ENCODE data around the gene CDC42EP1. TPM values are rescaled to one million over a fixed set of nuclear protein-coding genes. Genes with fewer than 3 reads are reported as not detected.

Gene CDC42EP1
- total and polyA plus RNA-seq, 2 donors (not counting 1 experiment from before 2014, with no cell fraction given): 0.22 TPM; not detected in 1

DNA sequence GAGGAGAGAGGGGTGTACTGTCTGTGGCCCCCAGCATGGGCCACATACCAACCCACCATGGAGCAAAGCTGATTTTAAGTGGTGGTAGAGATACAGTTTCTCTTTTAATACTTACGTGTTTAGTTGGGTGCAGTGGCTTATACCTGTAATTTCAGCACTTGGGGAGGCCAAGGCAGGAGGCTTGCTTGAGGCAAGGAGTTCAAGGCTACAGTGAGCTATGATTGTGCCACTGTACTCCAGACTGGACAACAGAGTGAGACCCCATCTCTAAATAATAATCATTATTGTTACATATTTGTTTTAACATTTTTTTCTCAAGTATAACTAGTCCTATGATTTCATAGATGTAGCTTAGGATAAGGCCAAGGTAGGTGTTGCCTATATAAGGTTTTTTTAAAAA is 57.2 kb downstream of the CDC42EP1 start:
- Histone ChIP-seq H3K4me3 (ENCODE audit: control extremely low read depth in 1 of 5, extremely low read depth in 1 of 5, insufficient read depth in 1 of 5, low read depth in 2 of 5, low read length in 4 of 5) (no peak overlapping the region), H3K36me3 (replicated peaks in 1 of 2; ENCODE audit: control extremely low read depth in 1 of 2, control insufficient read depth in 1 of 2, extremely low read depth in 1 of 2, insufficient read depth in 2 of 2, low read length in 1 of 2) (peaks cover 4 to 45% of the 10 kb centered on the region in 2 experiments), H3K9ac (ENCODE audit: low read length) (no peak overlapping the region), H3K9me3 (ENCODE audit: control extremely low read depth in 1 of 3, control insufficient read depth in 2 of 3, insufficient read depth in 1 of 3, low read length in 2 of 3) (no peaks in the 10 kb centered on the region), H3K27ac (ENCODE audit: low read length in 2 of 2) (peak overlapping the region; percentile 18 to 25), H3K4me1 (ENCODE audit: control insufficient read depth in 2 of 2, insufficient read depth in 2 of 2, low read length in 2 of 2) (peaks cover 3 to 39% of the 10 kb centered on the region in 2 donors), H3K79me2 (ENCODE audit: control insufficient read depth, insufficient read depth, low read length) (peaks cover 4% of the 10 kb centered on the region), H2AFZ (ENCODE audit: insufficient read depth, low read depth, low read length, poor library complexity, severe bottlenecking) (no peak overlapping the region), H3K27me3 (replicated peaks in 1 of 4; ENCODE audit: control extremely low read depth in 1 of 4, control insufficient read depth in 3 of 4, insufficient read depth in 4 of 4, low read length in 3 of 4) (no peaks in the 10 kb centered on the region), H3K4me2 (replicated peaks; ENCODE audit: low read depth, low read length, poor library complexity, severe bottlenecking) (no peak overlapping the region), H4K20me1 (ENCODE audit: control insufficient read depth, insufficient read depth, low read length, poor library complexity, severe bottlenecking) (no peaks in the 10 kb centered on the region)
- Mint-ChIP-seq H3K27me3 (no peaks in the 10 kb centered on the region), H3K4me1 (peaks cover 21% of the 10 kb centered on the region), H3K4me3 (no peak overlapping the region), H3K27ac (peak overlapping the region; percentile 15), H3K9me3 (ENCODE audit: insufficient read depth) (no peaks in the 10 kb centered on the region)
- POLR2A ChIA-PET: interaction anchor here (0.5 to 2.4 kb wide), 5 partner anchors 9 to 1252 kb away, joined by 3 to 11 read pairs (median 8); partner anchors contain the start of gene GGA1
- DNase-seq (no peak), ATAC-seq (ENCODE audit: low read depth) (no peak)
- intact Hi-C loops (cut with micrococcal nuclease): no loop called here
- WGBS (ENCODE audit: insufficient coverage): no CpG with 5 or more reads among the region's 1 CpG
- CTCF ChIA-PET: interaction anchor here (0.9 to 30.7 kb wide), 6 partner anchors 10 to 227 kb away, joined by 3 to 620 read pairs (median 11); partner anchors contain the start of genes ANKRD54, GGA1, LGALS1 and NOL12
- TF ChIP-seq, protein P1, sequence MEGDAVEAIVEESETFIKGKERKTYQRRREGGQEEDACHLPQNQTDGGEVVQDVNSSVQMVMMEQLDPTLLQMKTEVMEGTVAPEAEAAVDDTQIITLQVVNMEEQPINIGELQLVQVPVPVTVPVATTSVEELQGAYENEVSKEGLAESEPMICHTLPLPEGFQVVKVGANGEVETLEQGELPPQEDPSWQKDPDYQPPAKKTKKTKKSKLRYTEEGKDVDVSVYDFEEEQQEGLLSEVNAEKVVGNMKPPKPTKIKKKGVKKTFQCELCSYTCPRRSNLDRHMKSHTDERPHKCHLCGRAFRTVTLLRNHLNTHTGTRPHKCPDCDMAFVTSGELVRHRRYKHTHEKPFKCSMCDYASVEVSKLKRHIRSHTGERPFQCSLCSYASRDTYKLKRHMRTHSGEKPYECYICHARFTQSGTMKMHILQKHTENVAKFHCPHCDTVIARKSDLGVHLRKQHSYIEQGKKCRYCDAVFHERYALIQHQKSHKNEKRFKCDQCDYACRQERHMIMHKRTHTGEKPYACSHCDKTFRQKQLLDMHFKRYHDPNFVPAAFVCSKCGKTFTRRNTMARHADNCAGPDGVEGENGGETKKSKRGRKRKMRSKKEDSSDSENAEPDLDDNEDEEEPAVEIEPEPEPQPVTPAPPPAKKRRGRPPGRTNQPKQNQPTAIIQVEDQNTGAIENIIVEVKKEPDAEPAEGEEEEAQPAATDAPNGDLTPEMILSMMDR (IDR thresholded peaks at IDR 0.05): no peak
- TF ChIP-seq EZH2 (IDR thresholded peaks at IDR 0.05; ENCODE audit: borderline replicate concordance, insufficient read depth, low read depth, low read length, poor library complexity, severe bottlenecking): no peak

DNA sequence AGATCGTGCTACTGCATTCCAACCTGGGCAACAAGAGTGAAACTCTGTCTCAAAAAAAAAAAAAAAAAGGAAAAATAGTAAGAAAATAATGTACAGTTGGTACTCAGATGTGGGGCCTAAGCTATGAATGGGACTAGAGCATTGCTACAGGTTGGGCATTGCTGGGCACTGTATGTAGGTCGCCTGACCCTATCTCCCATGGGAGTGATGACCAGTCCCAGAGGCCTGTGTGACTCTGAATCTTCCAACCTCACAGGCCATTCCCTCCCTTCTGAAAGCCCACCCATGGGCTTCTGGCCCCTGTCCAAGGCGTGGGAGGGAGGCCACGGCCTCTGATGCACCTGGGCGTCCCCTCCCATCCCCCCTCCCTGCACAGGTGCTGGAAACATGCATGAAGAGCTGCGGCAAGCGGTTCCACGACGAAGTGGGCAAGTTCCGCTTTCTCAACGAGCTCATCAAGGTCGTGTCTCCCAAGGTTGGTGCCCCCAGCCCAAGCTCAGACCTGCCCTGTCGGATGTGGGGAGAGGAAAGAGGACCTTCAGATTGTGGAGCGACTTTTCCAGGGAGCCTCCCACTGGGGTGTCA is 57.9 kb downstream of the CDC42EP1 start:
- ChIA-PET POLR2A (interaction anchor here (0.5 to 2.4 kb wide), 9 partner anchors 9 to 1253 kb away, joined by 3 to 11 read pairs (median 5); partner anchors contain the start of genes GGA1 and PDXP), CTCF (interaction anchor here (0.9 to 30.7 kb wide), 7 partner anchors 10 to 226 kb away, joined by 3 to 620 read pairs (median 3); partner anchors contain the start of genes ANKRD54, GGA1, LGALS1 and NOL12)
- no peaks in the 10 kb centered on the region for H3K27me3 Mint-ChIP-seq
- TF ChIP-seq, protein P1 (IDR thresholded peaks at IDR 0.05): no peak
- no peak for TF ChIP-seq EZH2 (IDR thresholded peaks at IDR 0.05; ENCODE audit: borderline replicate concordance, insufficient read depth, low read depth, low read length, poor library complexity, severe bottlenecking)
- Histone ChIP-seq H3K79me2 (ENCODE audit: control insufficient read depth, insufficient read depth, low read length) (no peaks in the 10 kb centered on the region), H3K9ac (ENCODE audit: low read length) (no peak overlapping the region), H3K4me3 (ENCODE audit: control extremely low read depth in 1 of 5, extremely low read depth in 1 of 5, insufficient read depth in 1 of 5, low read depth in 2 of 5, low read length in 4 of 5) (no peak overlapping the region), H3K27ac (ENCODE audit: low read length in 2 of 2) (peak overlapping the region; percentile 62 to 67), H3K9me3 (ENCODE audit: control extremely low read depth in 1 of 3, control insufficient read depth in 2 of 3, insufficient read depth in 1 of 3, low read length in 2 of 3) (no peaks in the 10 kb centered on the region), H3K27me3 (replicated peaks in 1 of 4; ENCODE audit: control extremely low read depth in 1 of 4, control insufficient read depth in 3 of 4, insufficient read depth in 4 of 4, low read length in 3 of 4) (no peaks in the 10 kb centered on the region), H3K36me3 (replicated peaks in 1 of 2; ENCODE audit: control extremely low read depth in 1 of 2, control insufficient read depth in 1 of 2, extremely low read depth in 1 of 2, insufficient read depth in 2 of 2, low read length in 1 of 2) (peaks cover 4 to 48% of the 10 kb centered on the region in 2 experiments), H3K4me2 (replicated peaks; ENCODE audit: low read depth, low read length, poor library complexity, severe bottlenecking) (peak overlapping the region; percentile 49), H2AFZ (ENCODE audit: insufficient read depth, low read depth, low read length, poor library complexity, severe bottlenecking) (no peak overlapping the region), H4K20me1 (ENCODE audit: control insufficient read depth, insufficient read depth, low read length, poor library complexity, severe bottlenecking) (no peaks in the 10 kb centered on the region), H3K4me1 (ENCODE audit: control insufficient read depth in 2 of 2, insufficient read depth in 2 of 2, low read length in 2 of 2) (peaks cover 3 to 41% of the 10 kb centered on the region in 2 donors)
- H3K27ac Mint-ChIP-seq: peak overlapping the region; percentile 82
- intact Hi-C loops (cut with micrococcal nuclease): no loop called here
- WGBS (ENCODE audit: insufficient coverage): 64% methylated on average over 9 of the region's 14 CpGs
- ATAC-seq (ENCODE audit: low read depth) (peak; percentile 69), DNase-seq (peak; percentile 82)
- H3K4me1 Mint-ChIP-seq: peaks cover 26% of the 10 kb centered on the region
- H3K4me3 Mint-ChIP-seq: peak overlapping the region; percentile 53
- no peaks in the 10 kb centered on the region for H3K9me3 Mint-ChIP-seq (ENCODE audit: insufficient read depth)
